Neuronal stem cell (in vitro differentiated cells): ENCODE results near the gene CEP128.

ENCODE experiments used
- DNase-seq: peaks from one replicate; pipeline ENCODE4 v3.0.0-alpha.2; 2013; ENCODE audit warnings: low spot score
- H2AFZ ChIP-seq: one replicate; pipeline ENCODE4 v1.6.1; 2013; ENCODE audit warnings: mild to moderate bottlenecking, low read length, inconsistent platforms
- H2AK5ac ChIP-seq: 2 replicates; pipeline ENCODE4 v1.6.1; 2013; ENCODE audit warnings: low read depth, mild to moderate bottlenecking, inconsistent platforms, low read length, moderate library complexity, mixed read lengths
- H2BK120ac ChIP-seq: 2 replicates; pipeline ENCODE4 v1.6.1; 2013; ENCODE audit warnings: low read depth, mild to moderate bottlenecking, inconsistent platforms, low read length, moderate library complexity, mixed read lengths
- H2BK12ac ChIP-seq: one replicate; pipeline ENCODE4 v1.6.1; 2013; ENCODE audit warnings: low read length, inconsistent platforms
- H2BK15ac ChIP-seq: 2 replicates; pipeline ENCODE4 v1.6.1; 2013; ENCODE audit warnings: mild to moderate bottlenecking, low read length, inconsistent platforms, mixed read lengths
- H2BK5ac ChIP-seq: one replicate; pipeline ENCODE4 v1.6.1; 2013; ENCODE audit warnings: inconsistent platforms, mild to moderate bottlenecking, low read length, moderate library complexity
- H3K14ac ChIP-seq: one replicate; pipeline ENCODE4 v1.6.1; 2013; ENCODE audit warnings: low read length, inconsistent platforms
- H3K18ac ChIP-seq: 2 replicates; pipeline ENCODE4 v1.6.1; 2013; ENCODE audit warnings: low read length, inconsistent platforms
- H3K23ac ChIP-seq: 2 replicates; pipeline ENCODE4 v1.6.1; 2013; ENCODE audit warnings: low read depth, mild to moderate bottlenecking, mixed read lengths, low read length, inconsistent platforms; ENCODE audit not compliant: poor library complexity
- H3K27ac ChIP-seq: replicated peaks from 3 replicates; pipeline ENCODE4 v1.5.1; 2013; ENCODE audit warnings: low read length, inconsistent platforms
- H3K27me3 ChIP-seq, 3 experiments: 2 replicates each; pipeline ENCODE4 v1.6.1; 2013; ENCODE audit warnings: low read length in 3 of 3, mild to moderate bottlenecking in 2 of 3, inconsistent platforms in 1 of 3, low read depth in 1 of 3, mixed read lengths in 1 of 3, moderate library complexity in 1 of 3; ENCODE audit not compliant: control insufficient read depth in 3 of 3, insufficient read depth in 3 of 3
- H3K36me3 ChIP-seq, 2 donors: replicated peaks in 1 of 2; 2 replicates each; pipeline ENCODE4 v1.6.1; 2013; ENCODE audit warnings: low read length in 2 of 2; ENCODE audit not compliant: control insufficient read depth in 2 of 2, insufficient read depth in 2 of 2
- H3K4ac ChIP-seq: 2 replicates; pipeline ENCODE4 v1.6.1; 2013; ENCODE audit warnings: inconsistent platforms, mild to moderate bottlenecking, low read length, moderate library complexity
- H3K4me1 ChIP-seq, 2 donors: 1 replicate in 1 of 2; 2 replicates in 1 of 2; pipeline ENCODE4 v1.6.1; 2013; ENCODE audit warnings: low read length in 2 of 2, low read depth in 1 of 2; ENCODE audit not compliant: control insufficient read depth in 2 of 2, insufficient read depth in 1 of 2
- H3K4me2 ChIP-seq: one replicate; pipeline ENCODE4 v1.6.1; 2013; ENCODE audit warnings: mild to moderate bottlenecking, low read length, inconsistent platforms; ENCODE audit not compliant: insufficient read depth, poor library complexity, severe bottlenecking
- H3K4me3 ChIP-seq, 2 donors: 2 replicates each; pipeline ENCODE4 v1.5.1; 2013; ENCODE audit warnings: low read length in 2 of 2, mild to moderate bottlenecking in 2 of 2, inconsistent platforms in 1 of 2, moderate library complexity in 1 of 2
- H3K79me1 ChIP-seq: one replicate; pipeline ENCODE4 v1.6.1; 2013; ENCODE audit warnings: low read depth, mild to moderate bottlenecking, inconsistent platforms, low read length, moderate library complexity
- H3K9ac ChIP-seq: one replicate; pipeline ENCODE4 v1.6.1; 2013; ENCODE audit warnings: mild to moderate bottlenecking, low read depth, low read length, inconsistent platforms; ENCODE audit not compliant: poor library complexity
- H3K9me3 ChIP-seq, 2 donors: replicated peaks in 1 of 2; 2 replicates each; pipeline versions ENCODE3 to v1.6.1; 2013; ENCODE audit warnings: low read length in 2 of 2, mild to moderate bottlenecking in 2 of 2, inconsistent platforms in 1 of 2, low read depth in 1 of 2, mixed read lengths in 1 of 2, moderate library complexity in 1 of 2; ENCODE audit not compliant: control insufficient read depth in 2 of 2, insufficient read depth in 1 of 2
- H4K8ac ChIP-seq: one replicate; pipeline ENCODE4 v1.6.1; 2013; ENCODE audit warnings: low read depth, mild to moderate bottlenecking, inconsistent platforms, low read length, moderate library complexity
- H4K91ac ChIP-seq: one replicate; pipeline ENCODE4 v1.6.1; 2013; ENCODE audit warnings: low read length, low read depth, mild to moderate bottlenecking, inconsistent platforms; ENCODE audit not compliant: poor library complexity
- WGBS, 2 donors: extraction: QIAGEN DNeasy Blood & Tissue Kit; methylation state at CpG; one replicate each; pipeline ENCODE4 v1.1.7; 2013; ENCODE audit warnings: missing lambda C conversion rate in 2 of 2, mixed read lengths in 1 of 2; ENCODE audit not compliant: insufficient read length in 2 of 2, insufficient replicate concordance in 1 of 2; ENCODE audit errors: extremely low coverage in 2 of 2; 5-methylcytosine and 5-hydroxymethylcytosine counted together

The CEP128 gene

GRCh38 chr14:80979951-80980350, 38.4 kb upstream of the CEP128 start:
- Histone ChIP-seq H2BK5ac (no peak overlapping the region), H2BK15ac (no peak overlapping the region), H3K4ac (no peak overlapping the region), H2BK12ac (no peak overlapping the region), H3K36me3 (no peaks in the 10 kb centered on the region), H3K23ac (no peak overlapping the region), H3K9me3 (no peaks in the 10 kb centered on the region), H3K79me1 (no peaks in the 10 kb centered on the region), H3K27ac (no peak overlapping the region), H3K9ac (no peak overlapping the region), H4K91ac (no peak overlapping the region), H2AFZ (no peak overlapping the region), H3K14ac (no peak overlapping the region), H2AK5ac (no peak overlapping the region), H3K4me3 (no peak overlapping the region), H3K4me1 (peaks cover 0 to 2% of the 10 kb centered on the region in 2 donors), H4K8ac (no peak overlapping the region), H3K27me3 (peaks cover 0 to 2% (median 0%) of the 10 kb centered on the region in 3 experiments), H3K4me2 (no peak overlapping the region), H2BK120ac (no peak overlapping the region), H3K18ac (no peak overlapping the region)
- DNase-seq = no peak
- no CpG with 5 or more reads among the region's 2 CpGs for WGBS, 2 donors

GRCh38 chr14:80978403-80978802, 36.9 kb upstream of the CEP128 start:
- no peak overlapping the region for H2BK120ac ChIP-seq
- no peak for DNase-seq
- H3K23ac ChIP-seq = no peak overlapping the region
- no peak overlapping the region for H2AK5ac ChIP-seq
- peaks cover 0 to 9% (median 0%) of the 10 kb centered on the region in 3 experiments for H3K27me3 ChIP-seq
- H3K18ac ChIP-seq = no peak overlapping the region
- H2BK15ac ChIP-seq = no peak overlapping the region
- H3K79me1 ChIP-seq = no peaks in the 10 kb centered on the region
- H3K36me3 ChIP-seq = no peaks in the 10 kb centered on the region
- H3K4ac ChIP-seq = no peak overlapping the region
- no peak overlapping the region for H4K91ac ChIP-seq
- H3K14ac ChIP-seq = no peak overlapping the region
- H4K8ac ChIP-seq = no peak overlapping the region
- H3K4me1 ChIP-seq = peaks cover 0 to 2% of the 10 kb centered on the region in 2 donors
- H2BK5ac ChIP-seq = no peak overlapping the region
- no peak overlapping the region for H3K4me2 ChIP-seq
- WGBS, 2 donors = no CpG with 5 or more reads among the region's 2 CpGs
- H3K27ac ChIP-seq = no peak overlapping the region
- H3K9me3 ChIP-seq = no peaks in the 10 kb centered on the region
- H3K9ac ChIP-seq = no peak overlapping the region
- H3K4me3 ChIP-seq = no peak overlapping the region
- no peak overlapping the region for H2BK12ac ChIP-seq
- H2AFZ ChIP-seq = no peak overlapping the region

- no peak overlapping the region for H3K14ac ChIP-seq
Observed at GRCh38 chr14:80977221-80977620, 35.7 kb upstream of the CEP128 start.

GRCh38 chr14:80974679-80975078, 33.1 kb upstream of the CEP128 start:
- Histone ChIP-seq H3K4me1 (no peaks in the 10 kb centered on the region), H2BK12ac (no peak overlapping the region), H3K4ac (no peak overlapping the region), H3K36me3 (no peaks in the 10 kb centered on the region), H2AFZ (no peak overlapping the region), H3K79me1 (no peaks in the 10 kb centered on the region), H4K8ac (no peak overlapping the region), H3K4me2 (no peak overlapping the region), H3K9me3 (no peaks in the 10 kb centered on the region), H3K14ac (no peak overlapping the region), H2AK5ac (no peak overlapping the region), H4K91ac (no peak overlapping the region), H3K23ac (no peak overlapping the region), H3K27ac (no peak overlapping the region), H2BK120ac (no peak overlapping the region), H3K9ac (no peak overlapping the region), H3K4me3 (no peak overlapping the region), H3K27me3 (peaks cover 0 to 7% (median 0%) of the 10 kb centered on the region in 3 experiments), H2BK15ac (no peak overlapping the region), H2BK5ac (no peak overlapping the region), H3K18ac (no peak overlapping the region)
- WGBS, 2 donors = no CpG with 5 or more reads among the region's 2 CpGs
- no peak for DNase-seq

More at GRCh38 chr14:80977221-80977620, 35.7 kb upstream of the CEP128 start:
- H3K4ac ChIP-seq = no peak overlapping the region
- H2AK5ac ChIP-seq = no peak overlapping the region
- no peak overlapping the region for H4K8ac ChIP-seq
- no peak overlapping the region for H3K4me3 ChIP-seq
- no peak overlapping the region for H2AFZ ChIP-seq
- no peak overlapping the region for H3K27ac ChIP-seq
- H3K23ac ChIP-seq = no peak overlapping the region
- no peak overlapping the region for H3K18ac ChIP-seq
- H2BK12ac ChIP-seq = no peak overlapping the region
- no peaks in the 10 kb centered on the region for H3K79me1 ChIP-seq
- no peak overlapping the region for H3K9ac ChIP-seq
- no peaks in the 10 kb centered on the region for H3K36me3 ChIP-seq
- peaks cover 0 to 7% (median 0%) of the 10 kb centered on the region in 3 experiments for H3K27me3 ChIP-seq
- no peak overlapping the region for H4K91ac ChIP-seq
- no peak overlapping the region for H2BK120ac ChIP-seq
- no peak overlapping the region for H3K4me2 ChIP-seq
- no peaks in the 10 kb centered on the region for H3K4me1 ChIP-seq
- no peak overlapping the region for H2BK15ac ChIP-seq
- no peak overlapping the region for H2BK5ac ChIP-seq
- no peaks in the 10 kb centered on the region for H3K9me3 ChIP-seq
- DNase-seq = no peak
